ENCODE results near the gene RAB3GAP1.

RAB3GAP1 gene

DNA sequence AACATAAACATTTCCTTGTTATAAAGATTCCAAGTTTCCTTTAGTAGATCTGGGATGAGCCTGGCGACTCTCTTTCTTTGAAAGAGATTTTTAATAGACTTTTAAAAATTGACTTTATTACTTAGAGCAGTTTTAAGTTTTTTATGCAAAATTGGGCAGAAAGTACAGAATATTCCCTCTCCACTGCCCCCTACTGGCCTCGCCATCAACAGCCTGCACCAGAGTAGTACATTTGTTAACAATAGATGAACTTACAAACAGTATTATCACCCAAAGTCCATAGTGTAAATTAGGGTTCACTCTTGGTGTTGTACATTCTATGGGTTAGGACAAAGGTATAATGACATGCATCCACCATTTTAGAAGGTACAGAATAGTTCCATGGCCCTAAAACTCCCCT lies 8.7 kb upstream of the RAB3GAP1 start (continued):
- TF ChIP-seq RBAK (tag by site-specific recombination; IDR thresholded peaks at IDR 0.05) = no peak
- no peak for TF ChIP-seq ZBTB21 (tag by site-specific recombination; IDR thresholded peaks at IDR 0.05)
- no peak for TF ChIP-seq GLIS1 (tag by site-specific recombination; IDR thresholded peaks at IDR 0.05)
- TF ChIP-seq ZNF155 (tag by site-specific recombination; IDR thresholded peaks at IDR 0.05) = no peak
- TF ChIP-seq IKZF3 (tag by site-specific recombination; IDR thresholded peaks at IDR 0.05) = no peak
- TF ChIP-seq ZNF585B (tag by site-specific recombination; IDR thresholded peaks at IDR 0.05) = no peak
- no peak for TF ChIP-seq FEZF1 (tag by site-specific recombination; IDR thresholded peaks at IDR 0.05)
- no peak for TF ChIP-seq ZFP69B (tag by site-specific recombination; IDR thresholded peaks at IDR 0.05)
- TF ChIP-seq ZNF366 (tag by site-specific recombination; conservative IDR thresholded peaks at IDR 0.05) = no peak

DNA sequence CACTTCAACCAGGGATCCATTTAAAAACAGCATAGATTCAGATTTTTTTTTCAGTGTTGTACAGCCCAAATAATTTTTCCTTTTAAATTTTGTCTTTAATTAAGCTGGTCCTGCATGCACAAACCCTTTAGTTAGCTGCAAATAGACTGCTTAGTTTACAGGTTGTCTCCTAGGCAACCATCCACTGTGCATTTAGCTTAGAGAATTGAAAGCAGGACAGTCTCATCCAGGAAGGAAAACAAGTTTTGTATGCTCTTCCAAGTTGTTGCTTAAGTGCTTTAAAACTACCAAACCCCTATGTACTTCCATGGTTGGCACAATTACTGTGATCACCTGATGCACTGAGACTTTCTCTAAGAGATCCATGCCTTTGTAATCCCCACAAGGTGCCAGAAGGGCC lies 4.8 kb upstream of the RAB3GAP1 start, which contains the start of gene MAP3K19:
Gene MAP3K19, minus strand, starts transcription at position 148 of the 400 bp plus-strand sequence. CDS start 22,800 bp downstream, outside the sequence.
- POLR2A ChIA-PET = no interaction called here

DNA sequence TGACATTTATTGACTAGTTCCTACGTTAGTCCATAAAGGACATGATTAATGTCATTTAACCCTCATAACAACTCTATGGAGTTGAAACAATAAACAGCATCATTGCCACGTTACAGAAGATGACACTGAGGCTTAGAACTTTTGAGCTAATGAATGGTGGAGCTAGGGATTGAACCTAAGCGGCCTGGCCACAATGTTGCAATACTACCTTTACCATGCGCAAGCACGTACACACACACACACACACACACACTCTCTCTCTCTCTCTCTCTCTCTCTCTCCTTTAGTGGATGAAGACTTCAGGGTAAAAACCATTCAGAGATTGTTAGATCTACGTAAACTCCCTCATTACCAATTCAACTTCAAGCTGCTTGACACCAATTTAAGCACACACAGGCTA lies 4.0 kb upstream of the RAB3GAP1 start:
- Histone ChIP-seq H3K36me3 (ENCODE audit: control insufficient read depth in 2 of 2, insufficient read depth in 1 of 2, low read length in 2 of 2) (no peaks in the 10 kb centered on the region), H3K4me3 (ENCODE audit: low read depth, low read length) (no peak overlapping the region), H3K4me1 (ENCODE audit: control insufficient read depth, insufficient read depth, low read length) (no peaks in the 10 kb centered on the region; the same call in 1 of the 2 replicates), H3K27ac (ENCODE audit: extremely low read depth, low read depth, low read length) (no peak overlapping the region), H3K9me3 (ENCODE audit: control insufficient read depth, insufficient read depth, low read depth, low read length) (no peaks in the 10 kb centered on the region)
- ChIA-PET CTCF (interaction anchor here (0.6 to 1.1 kb wide), 3 partner anchors 37 to 457 kb away, joined by 3 read pairs; no protein-coding TSS in a partner anchor), POLR2A (no interaction called here)
- TF ChIP-seq ZNF530 (tag by site-specific recombination; IDR thresholded peaks at IDR 0.05; ENCODE audit: low read depth) (no peak), ZBTB17 (tag by site-specific recombination; IDR thresholded peaks at IDR 0.05) (no peak), ZNF521 (tag by site-specific recombination; IDR thresholded peaks at IDR 0.05) (no peak), SETDB1 (IDR thresholded peaks at IDR 0.05; ENCODE audit: insufficient read length, low read length) (no peak), ZNF623 (tag by site-specific recombination; IDR thresholded peaks at IDR 0.05) (no peak), ZNF423 (tag by site-specific recombination; IDR thresholded peaks at IDR 0.05) (no peak), ZNF16 (tag by site-specific recombination; IDR thresholded peaks at IDR 0.05; ENCODE audit: low read depth) (no peak)
- TF ChIP-seq, protein P1, sequence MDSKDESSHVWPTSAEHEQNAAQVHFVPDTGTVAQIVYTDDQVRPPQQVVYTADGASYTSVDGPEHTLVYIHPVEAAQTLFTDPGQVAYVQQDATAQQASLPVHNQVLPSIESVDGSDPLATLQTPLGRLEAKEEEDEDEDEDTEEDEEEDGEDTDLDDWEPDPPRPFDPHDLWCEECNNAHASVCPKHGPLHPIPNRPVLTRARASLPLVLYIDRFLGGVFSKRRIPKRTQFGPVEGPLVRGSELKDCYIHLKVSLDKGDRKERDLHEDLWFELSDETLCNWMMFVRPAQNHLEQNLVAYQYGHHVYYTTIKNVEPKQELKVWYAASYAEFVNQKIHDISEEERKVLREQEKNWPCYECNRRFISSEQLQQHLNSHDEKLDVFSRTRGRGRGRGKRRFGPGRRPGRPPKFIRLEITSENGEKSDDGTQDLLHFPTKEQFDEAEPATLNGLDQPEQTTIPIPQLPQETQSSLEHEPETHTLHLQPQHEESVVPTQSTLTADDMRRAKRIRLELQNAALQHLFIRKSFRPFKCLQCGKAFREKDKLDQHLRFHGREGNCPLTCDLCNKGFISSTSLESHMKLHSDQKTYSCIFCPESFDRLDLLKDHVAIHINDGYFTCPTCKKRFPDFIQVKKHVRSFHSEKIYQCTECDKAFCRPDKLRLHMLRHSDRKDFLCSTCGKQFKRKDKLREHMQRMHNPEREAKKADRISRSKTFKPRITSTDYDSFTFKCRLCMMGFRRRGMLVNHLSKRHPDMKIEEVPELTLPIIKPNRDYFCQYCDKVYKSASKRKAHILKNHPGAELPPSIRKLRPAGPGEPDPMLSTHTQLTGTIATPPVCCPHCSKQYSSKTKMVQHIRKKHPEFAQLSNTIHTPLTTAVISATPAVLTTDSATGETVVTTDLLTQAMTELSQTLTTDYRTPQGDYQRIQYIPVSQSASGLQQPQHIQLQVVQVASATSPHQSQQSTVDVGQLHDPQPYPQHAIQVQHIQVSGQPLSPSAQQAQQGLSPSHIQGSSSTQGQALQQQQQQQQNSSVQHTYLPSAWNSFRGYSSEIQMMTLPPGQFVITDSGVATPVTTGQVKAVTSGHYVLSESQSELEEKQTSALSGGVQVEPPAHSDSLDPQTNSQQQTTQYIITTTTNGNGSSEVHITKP (tag by site-specific recombination; IDR thresholded peaks at IDR 0.05) = no peak

More for the DNA sequence above, 4.8 kb upstream of the RAB3GAP1 start, which contains the start of gene MAP3K19:
- Histone ChIP-seq H3K27ac (ENCODE audit: extremely low read depth, low read depth, low read length) (no peak within 1 kb of the TSS), H3K9me3 (ENCODE audit: control insufficient read depth, insufficient read depth, low read depth, low read length) (no peaks in the 10 kb centered on the region), H3K4me3 (ENCODE audit: low read depth, low read length) (no peak within 1 kb of the TSS), H3K36me3 (ENCODE audit: control insufficient read depth in 2 of 2, insufficient read depth in 1 of 2, low read length in 2 of 2) (no peaks in the 10 kb centered on the region), H3K4me1 (ENCODE audit: control insufficient read depth, insufficient read depth, low read length) (no peaks in the 10 kb centered on the region; the same call in 1 of the 2 replicates)
- TF ChIP-seq ZNF658 (tag by site-specific recombination; IDR thresholded peaks at IDR 0.05) = no peak
- CTCF ChIA-PET = interaction anchor here (0.5 to 1.1 kb wide), 2 partner anchors 215 to 1085 kb away, joined by 3 to 4 read pairs; no protein-coding TSS in a partner anchor

DNA sequence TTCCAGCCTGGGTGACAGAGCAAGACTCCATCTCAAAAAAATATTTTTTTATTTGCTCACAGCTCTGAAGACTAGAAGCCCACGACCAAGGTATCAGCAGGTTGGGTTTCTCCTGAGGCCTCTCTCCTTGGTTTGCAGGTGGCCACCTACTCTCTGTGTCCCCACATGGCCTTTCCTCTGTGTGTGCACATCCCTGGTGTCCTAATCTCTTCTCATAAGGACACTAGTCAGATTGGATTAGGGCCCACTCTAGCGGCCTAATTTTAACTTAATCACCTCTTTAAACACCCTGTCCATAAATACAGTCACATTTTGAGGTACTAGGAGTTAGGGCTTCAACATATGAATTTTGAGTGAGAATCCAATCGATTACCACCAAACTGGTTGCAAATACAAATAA lies 2.0 kb upstream of the RAB3GAP1 start:
- Histone ChIP-seq H3K27ac (ENCODE audit: extremely low read depth, low read depth, low read length) (no peak overlapping the region), H3K36me3 (ENCODE audit: control insufficient read depth in 2 of 2, insufficient read depth in 1 of 2, low read length in 2 of 2) (peaks cover 0 to 4% of the 10 kb centered on the region in 2 experiments; a peak in 1 of 3 replicates), H3K4me3 (ENCODE audit: low read depth, low read length) (no peak overlapping the region), H3K9me3 (ENCODE audit: control insufficient read depth, insufficient read depth, low read depth, low read length) (no peaks in the 10 kb centered on the region), H3K4me1 (ENCODE audit: control insufficient read depth, insufficient read depth, low read length) (no peaks in the 10 kb centered on the region; the same call in 1 of the 2 replicates)
- ChIA-PET POLR2A (no interaction called here), CTCF (no interaction called here)
- TF ChIP-seq ZNF174 (tag by site-specific recombination; IDR thresholded peaks at IDR 0.05) = no peak
- no peak for TF ChIP-seq ZNF132 (tag by site-specific recombination; IDR thresholded peaks at IDR 0.05; ENCODE audit: borderline replicate concordance)
- no peak for TF ChIP-seq SP7 (tag by site-specific recombination; IDR thresholded peaks at IDR 0.05)
- no peak for TF ChIP-seq KLF9 (tag by site-specific recombination; IDR thresholded peaks at IDR 0.05; ENCODE audit: low read depth)
- TF ChIP-seq ZNF768 (tag by site-specific recombination; IDR thresholded peaks at IDR 0.05) = no peak
- TF ChIP-seq ZNF426 (tag by site-specific recombination; IDR thresholded peaks at IDR 0.05) = no peak
- TF ChIP-seq ZNF157 (tag by site-specific recombination; IDR thresholded peaks at IDR 0.05) = no peak
- TF ChIP-seq SP2 (tag by site-specific recombination; IDR thresholded peaks at IDR 0.05) = no peak
- TF ChIP-seq ZNF354C (tag by site-specific recombination; IDR thresholded peaks at IDR 0.05; ENCODE audit: borderline replicate concordance, low read depth) = no peak

Measured in HEK293 (cell line).